Measurements from ENCODE around the gene TMEM253.

TMEM253 gene

DNA sequence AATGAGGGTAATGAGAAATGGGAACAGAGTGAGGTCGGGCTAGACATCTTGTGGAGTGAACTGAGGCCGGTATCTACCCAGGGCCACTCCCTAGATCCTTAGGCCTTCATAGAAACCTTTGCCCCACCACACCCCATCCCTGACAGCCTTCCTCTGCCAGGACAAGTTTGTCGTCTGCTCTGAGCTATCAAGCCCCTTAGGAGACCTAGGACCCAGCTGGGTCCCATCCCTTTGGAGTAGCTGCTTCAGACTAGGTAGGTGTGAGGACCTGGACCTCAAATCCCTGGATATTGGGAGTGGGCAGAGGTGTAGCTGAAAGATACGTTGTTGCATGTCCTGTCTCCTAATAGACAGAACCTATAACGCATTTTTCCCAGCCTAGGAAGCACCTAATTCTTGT lies at the start of gene TMEM253:
Gene TMEM253 (plus strand): TSS at position 136 of the 400 bp plus-strand sequence. CDS start 278 bp downstream, outside the sequence.
- DNase-seq, result no peak

DNA sequence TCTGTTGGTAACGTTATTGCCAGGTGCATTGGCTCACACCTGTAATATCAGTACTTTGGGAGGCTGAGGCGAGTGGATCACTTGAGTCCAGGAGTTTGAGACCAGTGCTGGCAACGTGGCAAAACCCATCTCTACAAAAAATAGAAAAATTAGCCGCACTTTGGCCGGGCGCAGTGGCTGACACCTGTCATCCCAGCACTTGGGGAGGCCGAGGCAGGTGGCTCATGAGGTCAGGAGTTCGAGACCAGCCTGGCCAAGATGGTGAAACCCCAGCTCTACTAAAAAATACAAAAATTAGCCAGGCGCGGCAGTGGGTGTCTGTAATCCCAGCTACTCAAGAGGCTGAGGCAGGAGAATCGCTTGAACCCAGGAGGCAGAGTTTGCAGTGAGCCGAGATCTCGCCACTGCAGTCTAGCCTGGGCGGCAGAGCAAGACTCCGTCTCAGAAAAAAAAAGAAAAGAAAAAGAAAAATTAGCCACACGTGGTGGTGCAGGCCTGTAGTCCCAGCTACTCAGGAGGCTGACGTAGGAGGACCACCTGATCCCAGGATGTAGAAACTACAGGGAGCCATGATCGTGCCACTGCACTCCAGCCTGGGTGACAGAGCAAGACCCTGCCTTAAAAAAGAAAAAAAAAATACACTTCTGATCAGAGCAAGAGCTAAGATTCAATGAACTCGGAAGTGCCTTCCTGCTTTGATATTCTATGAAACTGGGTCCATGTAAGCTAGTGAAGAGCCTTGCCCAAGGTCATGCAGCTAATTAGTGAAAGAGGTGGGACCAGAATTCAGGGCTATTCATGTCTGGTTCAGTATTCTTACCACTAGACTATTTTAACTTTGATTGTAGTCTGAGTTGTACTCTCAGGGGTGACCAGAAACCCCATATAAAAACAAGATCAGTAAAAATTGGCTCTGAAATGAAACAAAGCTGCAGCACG lies 47.4 kb upstream of the TMEM253 start:
- no peak for DNase-seq

DNA sequence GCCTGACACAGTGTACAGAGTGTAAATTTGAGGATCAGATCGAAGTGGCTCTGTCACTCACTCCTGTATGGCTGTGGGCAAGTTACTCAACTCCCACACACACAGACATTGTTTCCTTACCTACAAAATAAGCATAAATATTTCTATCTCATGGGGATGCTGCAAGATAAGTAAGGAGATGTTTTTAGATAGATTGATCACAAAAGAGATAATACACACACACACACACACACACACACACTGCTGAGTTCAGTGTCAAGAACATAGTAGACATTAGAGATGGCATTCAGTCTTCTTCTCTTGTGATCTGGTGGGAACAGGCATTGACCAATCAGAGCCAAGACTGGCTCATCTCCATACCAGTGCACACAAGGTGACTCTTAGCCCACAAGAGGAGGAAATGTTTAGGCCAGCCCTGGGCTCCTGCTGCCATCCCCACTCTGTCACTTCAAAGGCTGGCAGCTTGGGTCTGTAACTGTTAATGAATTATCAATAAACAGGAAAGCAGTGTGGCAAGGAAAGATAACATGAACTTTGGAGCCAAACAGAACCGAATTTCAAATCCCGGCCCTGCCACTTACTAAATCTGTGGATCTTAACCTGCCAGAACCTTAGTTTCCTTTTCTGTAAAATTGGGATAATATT lies 46.6 kb upstream of the TMEM253 start:
- DNase-seq, result no peak

DNA sequence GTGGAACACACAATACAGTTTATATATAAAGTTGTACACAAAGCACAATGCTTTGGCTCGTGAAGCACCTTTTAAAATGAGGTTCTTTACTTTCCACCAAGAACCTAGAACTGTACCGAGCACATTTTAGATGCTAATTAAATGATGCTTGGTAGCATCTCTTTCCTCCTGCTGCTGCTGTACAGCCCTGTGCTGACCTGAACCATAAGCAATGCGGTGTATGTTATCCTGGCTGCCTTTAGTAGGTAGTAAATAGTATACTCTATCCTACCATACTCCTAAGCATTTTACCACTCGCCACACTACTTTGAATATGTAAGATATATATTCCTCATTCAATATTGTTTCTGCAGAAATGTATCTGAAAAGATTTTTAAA lies 46.1 kb upstream of the TMEM253 start:
- no peak for DNase-seq

DNA sequence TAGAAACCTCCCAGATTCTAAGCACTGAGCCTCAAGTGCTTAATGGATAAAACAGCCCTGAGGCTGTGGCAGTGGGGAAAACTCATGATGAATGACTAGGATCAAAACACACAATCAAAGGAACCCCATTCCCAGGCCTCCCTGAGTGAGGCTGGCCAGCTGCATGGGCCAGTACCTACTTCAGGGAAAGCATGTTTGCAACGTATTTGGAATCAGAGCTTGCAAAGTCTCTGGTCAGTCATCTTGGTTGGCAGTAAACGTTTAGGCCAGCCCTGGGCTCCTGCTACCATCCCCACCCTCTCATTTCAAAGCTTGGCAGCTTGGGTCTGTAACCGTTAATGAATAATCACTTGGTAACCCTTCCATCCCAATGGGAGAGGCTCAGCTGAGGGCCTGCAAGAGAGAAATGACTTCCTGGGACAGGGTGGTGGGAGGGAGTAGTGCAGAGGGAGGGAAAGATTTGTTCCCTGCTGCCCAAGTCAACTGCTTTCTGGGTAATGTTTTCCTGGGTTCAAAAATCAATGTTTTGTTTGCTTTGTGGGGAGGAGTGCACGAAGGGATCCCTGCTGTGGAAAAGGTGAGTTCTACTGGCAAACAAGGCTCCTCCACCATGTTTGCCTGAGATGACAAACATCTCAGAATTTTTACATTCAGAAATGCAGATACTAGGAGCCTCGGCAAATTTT lies 45.3 kb upstream of the TMEM253 start:
- no peak for DNase-seq

DNA sequence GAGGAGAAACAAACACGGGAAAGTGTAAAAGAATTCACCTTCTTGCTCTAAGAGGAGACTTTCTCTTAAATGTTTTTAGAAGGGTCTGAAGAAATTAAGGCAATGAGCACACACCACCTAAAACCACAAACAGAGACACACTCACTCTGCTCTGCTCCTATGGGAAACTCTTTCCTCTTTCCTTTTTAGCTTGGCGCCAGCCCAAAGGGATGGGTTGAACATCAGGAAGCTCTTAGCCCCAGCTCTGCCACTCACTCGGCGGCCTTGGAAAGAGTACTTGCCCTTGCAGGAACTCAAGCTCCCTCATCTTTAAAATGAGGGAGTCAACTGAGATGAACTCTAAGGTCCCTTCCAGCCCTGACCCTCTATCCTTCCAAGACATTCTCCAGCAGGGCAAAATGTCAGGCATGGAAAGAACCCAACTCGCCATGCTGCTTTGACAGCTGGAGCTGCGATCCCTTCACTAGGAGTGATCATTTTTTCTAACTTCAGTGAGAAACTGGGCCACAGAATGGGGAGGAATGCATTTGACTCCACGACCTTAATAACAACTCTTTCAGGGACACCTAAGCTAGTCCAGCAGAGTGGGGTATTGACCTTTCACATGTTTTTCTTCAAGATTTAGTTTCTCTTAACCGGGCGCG lies 44.2 kb upstream of the TMEM253 start:
- DNase-seq, result no peak

DNA sequence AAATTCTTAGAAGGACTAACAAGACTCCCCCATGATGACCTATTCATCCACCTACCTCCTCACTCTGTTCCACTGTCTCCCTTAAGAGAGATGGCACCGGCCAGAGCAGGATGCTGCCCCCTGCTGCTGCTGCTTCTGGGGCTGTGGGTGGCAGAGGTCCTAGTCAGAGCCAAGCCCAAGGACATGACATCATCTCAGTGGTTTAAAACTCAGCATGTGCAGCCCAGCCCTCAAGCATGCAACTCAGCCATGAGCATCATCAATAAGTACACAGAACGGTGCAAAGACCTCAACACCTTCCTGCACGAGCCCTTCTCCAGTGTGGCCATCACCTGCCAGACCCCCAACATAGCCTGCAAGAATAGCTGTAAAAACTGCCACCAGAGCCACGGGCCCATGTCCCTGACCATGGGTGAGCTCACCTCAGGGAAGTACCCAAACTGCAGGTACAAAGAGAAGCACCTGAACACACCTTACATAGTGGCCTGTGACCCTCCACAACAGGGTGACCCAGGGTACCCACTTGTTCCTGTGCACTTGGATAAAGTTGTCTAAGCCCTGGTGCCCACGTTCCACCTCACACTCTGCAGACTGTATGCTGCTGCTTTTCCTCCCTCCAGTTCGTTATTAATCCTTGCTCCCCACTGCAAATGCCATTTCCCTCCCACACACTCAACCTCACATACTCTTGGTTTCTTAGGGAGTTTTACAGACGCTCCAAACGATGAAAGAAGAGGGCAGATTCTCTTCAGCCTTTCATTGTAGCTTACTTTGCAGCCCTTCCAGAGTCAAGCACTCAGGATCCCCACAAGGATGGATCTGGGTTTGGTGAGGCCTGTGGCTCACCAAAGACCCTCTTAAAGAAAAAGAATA lies 42.8 kb upstream of the TMEM253 start, which contains the start of gene RNASE8:
Gene RNASE8 (plus strand): TSS at position 20 of the 873 bp plus-strand sequence. CDS start 71 bp downstream, at position 91.
- no peak for DNase-seq

DNA sequence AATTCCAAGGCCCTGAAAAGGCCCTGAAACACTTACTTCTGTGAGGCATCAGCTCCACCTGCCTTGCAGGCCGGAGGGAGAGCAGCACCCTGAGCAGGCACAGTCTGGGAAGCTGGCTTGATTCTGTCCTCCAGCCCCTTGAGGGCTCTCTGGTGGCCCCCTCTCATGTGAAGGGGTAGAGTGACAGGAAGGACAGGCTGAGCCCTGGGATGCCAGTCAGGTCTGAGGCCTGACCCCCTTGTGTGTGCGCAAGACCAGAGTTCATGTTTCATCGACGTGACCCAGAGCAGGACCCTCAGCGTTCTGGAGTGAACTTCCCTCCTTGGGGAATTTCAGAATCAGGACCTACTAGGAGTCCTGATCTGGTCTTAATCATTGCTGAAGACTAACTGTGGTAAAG lies 42.0 kb upstream of the TMEM253 start:
- no peak for DNase-seq

DNA sequence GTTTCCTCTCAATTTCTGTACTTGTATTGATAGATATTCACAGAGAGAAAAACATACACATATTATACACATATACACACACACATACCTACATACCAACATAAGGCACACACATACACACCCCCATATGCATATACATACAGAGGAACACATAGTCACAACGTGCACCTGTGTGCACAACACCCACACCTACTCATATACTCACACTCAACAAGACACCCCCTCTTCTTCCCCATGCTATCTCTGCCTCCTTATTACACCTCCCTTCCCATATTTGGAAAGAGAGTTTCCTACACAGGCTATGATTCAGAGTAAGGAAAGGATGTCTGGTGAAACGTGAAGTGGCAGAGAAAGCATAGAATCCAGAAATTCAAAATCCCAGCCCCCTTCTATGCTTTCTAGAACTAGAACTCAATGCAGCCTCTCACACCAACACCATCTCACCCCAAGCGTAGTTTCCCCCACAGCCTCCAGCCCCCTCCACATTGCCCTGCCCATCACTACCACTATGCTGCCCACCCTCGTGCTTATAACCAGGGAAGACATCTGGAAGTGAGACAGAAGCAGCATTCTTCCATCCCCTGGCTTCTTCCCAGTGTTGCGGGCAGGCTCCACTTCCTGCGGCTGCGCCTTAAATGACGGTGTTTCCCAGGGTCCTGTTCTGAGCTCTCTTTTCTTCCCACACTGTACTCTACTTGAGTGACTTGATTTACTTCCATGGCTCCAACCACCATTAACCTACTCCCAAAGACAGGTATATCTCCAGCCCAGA lies 40.8 kb upstream of the TMEM253 start:
- no peak for DNase-seq

DNA sequence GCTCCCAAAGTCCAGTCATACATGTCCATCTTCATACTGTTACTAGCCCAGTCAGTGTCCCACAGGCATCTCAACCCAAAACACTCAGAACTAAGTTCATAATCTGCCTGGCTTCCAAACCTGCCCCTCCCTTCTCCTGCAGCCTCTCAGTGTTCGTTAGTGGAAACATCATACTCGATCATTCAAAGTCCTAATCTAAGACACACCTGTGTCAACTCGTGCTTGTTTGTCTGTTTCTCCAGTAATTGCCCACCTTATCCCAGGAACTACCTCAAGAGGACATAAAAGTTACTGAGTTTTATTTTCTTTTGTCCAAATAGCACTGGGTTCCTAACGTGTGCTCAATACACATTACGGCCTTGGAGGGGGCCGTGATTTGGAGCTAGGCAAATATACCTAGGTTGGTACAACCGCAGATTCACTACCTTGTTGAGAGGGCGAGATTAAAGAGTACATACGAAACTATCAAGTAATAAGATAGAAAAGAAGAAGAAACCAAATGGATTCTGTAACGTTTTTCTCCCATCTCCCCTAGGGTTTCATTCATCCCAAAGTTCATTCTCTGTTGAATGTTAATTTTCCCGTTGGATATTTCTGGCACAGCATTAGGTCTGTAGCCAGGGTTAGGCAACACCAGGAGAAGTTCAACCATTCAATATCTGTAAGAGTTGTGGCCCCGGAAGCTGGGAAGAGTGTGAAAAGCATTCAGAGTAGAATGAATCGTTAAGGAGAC lies 40.1 kb upstream of the TMEM253 start:
- DNase-seq, result no peak

DNA sequence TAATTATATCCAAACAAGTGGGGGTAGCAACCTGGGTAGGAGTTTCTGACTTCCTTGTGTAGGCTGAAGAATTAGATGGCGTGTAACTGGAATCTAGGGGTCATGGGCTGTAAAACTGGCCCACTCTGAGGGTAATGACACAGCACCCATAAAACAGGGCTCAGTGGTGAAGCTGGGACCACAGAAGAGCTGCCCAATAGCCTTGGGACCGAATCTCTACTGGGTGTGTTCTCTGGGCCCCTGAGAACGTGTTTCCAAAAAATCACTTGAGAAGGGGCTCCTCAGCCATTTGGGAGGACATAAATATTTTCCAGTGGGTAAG lies 39.6 kb upstream of the TMEM253 start:
- no peak for DNase-seq

DNA sequence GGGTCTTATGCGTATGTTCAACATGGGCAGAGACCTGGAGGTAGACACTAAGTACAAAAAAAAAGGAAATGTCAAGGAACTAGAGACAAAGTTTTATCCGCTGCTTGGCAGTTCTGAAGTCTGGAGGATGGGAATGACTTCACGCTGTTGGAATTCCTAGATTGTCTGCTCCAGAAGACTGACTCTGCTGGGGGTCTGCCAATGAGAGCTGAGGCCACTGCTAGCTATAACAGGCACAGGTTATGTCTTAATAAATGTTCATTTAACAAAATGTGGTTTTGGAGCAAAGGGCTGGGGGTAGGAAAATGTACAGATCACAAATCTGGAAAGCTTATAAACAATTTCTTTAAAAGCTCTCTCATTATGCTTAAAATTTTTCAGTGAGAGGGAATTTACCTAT lies 37.4 kb upstream of the TMEM253 start:
- DNase-seq, result no peak

DNA sequence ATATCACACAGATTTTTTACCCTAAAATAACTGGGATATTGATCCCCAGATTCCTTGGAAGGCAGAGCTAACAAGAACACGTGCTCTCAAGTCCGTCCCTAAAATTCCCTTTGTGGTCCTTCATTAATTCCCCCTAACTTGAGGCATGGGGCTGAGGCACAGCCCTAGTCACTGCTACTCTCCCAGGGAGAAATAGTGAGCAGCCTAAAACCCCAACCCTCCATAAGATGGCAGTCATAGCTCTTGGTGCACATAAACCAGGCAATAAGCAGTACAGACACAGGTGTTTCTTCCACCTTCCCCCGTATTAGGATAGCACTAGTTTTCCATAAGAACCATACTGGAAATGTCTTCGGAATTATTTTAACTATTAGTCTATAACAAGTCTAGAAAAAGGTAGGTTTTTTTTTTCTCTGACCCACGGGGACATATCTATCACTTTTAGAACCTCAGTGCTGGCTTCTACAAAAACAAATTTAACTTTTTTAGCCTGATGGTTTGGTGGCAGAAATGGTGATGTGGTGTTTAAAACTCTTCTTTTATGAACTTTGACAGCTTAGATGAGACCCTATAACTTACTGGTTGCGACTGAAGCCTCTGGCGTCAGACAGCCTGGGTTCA lies 33.9 kb upstream of the TMEM253 start:
- DNase-seq, result no peak

DNA sequence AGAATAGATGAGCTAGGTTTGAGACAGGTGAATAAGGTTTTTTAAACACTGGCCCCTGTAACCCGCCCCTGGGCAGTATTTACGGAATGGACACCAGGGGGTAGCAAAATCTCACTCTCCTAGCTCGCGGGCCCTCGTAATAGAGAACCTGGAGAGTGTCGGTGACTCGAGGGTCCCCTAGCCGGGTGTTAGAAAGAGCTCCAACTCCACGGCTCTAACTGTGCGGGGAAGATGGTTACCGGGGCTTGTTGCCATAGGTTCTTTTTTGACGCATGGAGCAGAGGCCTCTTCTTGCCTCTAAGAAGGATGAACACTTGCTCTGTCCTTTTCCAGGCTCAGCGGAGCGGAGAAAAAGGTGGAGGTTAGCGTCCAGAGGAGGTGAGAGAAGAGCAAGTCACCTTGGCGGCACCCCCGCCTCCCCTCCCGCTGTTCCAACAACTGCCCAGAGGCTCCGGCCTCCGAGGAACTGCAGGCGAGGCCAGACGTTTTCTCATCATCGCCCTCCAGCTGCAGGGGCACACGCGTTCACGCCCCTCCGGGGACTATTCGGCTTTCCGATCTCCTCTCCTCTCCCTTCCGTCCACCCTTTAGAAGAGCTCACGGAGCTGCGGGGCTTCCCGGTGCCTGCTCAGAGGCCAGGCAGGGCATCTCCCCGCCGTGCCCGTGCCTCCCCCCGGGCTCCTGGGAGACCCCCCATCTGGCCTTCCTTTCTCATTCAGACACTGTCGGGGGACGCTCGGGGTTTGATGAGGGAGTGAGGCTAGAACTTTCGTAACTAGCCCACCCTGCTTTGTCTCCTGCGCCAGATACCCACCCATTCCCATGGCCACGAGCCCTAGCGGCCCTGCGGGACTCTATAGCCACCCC lies 32.1 kb upstream of the TMEM253 start:
- peak; percentile 63 for DNase-seq

DNA sequence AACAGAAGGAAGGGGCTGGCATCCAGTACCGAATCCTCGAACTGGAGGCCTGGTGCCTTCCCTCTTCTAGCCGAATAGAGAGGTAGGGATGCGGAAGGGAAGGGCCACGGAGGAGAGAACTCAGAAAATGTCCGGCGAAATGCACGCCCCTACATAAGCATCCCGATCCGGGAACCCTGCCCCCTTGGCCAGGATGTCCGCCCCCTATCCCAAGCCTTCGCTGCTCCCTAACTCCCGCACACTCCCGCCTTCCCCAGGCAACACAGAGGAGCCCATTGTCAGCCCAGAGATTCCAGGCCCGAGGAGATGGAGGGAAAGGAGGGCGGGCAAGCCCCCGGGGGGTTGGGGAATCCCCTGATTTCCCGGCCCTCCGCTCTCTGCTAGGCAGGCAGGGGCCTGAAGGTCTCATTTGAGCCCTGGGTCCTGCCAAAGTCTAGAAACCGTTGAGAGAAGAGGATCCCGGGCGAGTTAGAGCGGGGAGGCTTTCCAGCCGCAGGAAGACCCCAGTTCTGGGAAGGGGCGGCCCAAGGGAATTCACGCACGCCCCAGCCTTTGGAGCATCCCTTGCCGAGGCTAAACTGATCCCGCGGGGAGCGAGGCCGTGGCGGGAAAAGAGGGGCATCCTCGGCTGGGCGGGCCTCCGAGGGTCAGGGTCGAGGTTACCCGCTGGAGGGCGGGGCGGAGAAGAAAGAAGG lies 31.3 kb upstream of the TMEM253 start:
- peak; percentile 54 for DNase-seq

DNA sequence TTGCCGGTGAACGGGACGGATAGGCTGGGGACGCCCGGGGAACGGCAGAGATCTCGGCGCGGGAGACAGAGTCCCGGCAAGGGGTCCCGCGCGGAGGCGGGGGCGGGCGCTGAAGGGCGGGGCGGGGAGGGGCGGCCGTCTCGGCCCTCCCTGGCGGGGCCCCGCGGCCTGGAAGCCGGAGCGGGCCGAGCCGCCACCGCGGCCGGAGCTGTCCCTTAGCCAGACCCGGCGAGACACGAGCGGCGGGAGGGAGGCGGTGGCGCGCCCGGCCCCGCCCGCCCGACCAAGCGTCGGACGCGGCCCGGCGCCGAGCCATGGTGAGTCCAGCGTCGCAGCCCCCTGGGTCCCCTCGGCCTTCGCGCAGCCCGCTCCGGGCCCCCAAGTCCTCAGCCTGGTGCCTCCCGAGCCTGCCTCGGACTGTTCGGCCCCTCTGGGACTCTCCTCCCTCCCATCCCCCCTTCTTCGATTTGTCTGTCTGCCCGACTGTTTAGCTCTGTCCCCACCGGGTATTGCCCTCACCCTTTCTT lies 30.7 kb upstream of the TMEM253 start, which contains the start of gene ARHGEF40:
Gene ARHGEF40 (plus strand): TSS at position 222 of the 527 bp plus-strand sequence. CDS start 93 bp downstream, at position 315.
- peak; percentile 39 for DNase-seq

DNA sequence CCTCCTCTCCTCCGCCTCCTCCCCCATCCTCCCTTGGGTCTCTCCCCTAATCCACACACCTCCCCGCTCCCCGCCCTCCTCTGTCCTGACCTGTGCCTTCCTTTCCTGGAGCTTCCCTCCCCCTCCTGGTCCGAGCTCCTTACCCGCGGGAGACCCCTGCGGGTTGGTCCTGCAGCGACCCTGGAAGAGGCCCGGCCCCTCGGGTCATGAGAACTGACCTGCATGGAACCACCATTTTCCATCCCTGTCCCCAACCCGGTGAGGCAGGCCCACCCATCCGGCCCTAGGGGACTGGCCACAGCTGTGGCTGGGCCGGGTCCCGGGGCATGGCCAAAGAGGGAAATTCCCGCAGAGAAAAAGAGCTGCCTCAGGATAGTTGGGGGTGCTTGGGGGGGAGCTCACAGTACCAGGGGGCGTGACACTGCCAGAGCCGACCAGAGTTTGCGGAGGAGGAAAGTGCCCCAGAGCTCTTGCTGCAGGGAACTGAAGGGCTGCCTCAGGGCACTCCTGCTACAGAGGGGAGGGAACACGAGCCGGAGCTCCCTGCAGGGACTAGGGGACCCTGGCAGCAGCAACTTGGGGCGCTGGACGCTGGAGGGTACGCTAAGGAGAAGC lies 30.1 kb upstream of the TMEM253 start:
- peak; percentile 49 for DNase-seq
